MM.1S (cell line): ENCODE measurements around the gene SCN1A.

Experiments used
- DNase-seq: peaks from one replicate; pipeline ENCODE4 v3.0.0-alpha.2; 2015
- H2AFZ ChIP-seq: fragments of 300-600 bp; sonication (generic); 2 replicates; pipeline ENCODE4 v1.6.0; 2016; ENCODE audit warnings: antibody characterized with exemption, low read length
- H3F3A ChIP-seq: fragments of 300-600 bp; sonication (generic); 2 replicates; pipeline ENCODE4 v1.6.1; 2016; ENCODE audit warnings: mild to moderate bottlenecking, antibody characterized with exemption, low read length, moderate library complexity, mixed read lengths; ENCODE audit not compliant: insufficient read depth
- H3K27ac ChIP-seq: fragments of 300-600 bp; sonication (generic); 2 replicates; pipeline ENCODE4 v1.5.1; 2016; ENCODE audit warnings: mild to moderate bottlenecking, low read length
- H3K27me3 ChIP-seq: fragments of 300-600 bp; sonication (generic); replicated peaks from 2 replicates; pipeline ENCODE4 v1.6.0; 2016; ENCODE audit warnings: low read length; ENCODE audit not compliant: insufficient read depth
- H3K36me3 ChIP-seq: fragments of 300-600 bp; sonication (generic); replicated peaks from 2 replicates; pipeline ENCODE4 v1.6.1; 2016; ENCODE audit warnings: mild to moderate bottlenecking, low read length, mixed read lengths; ENCODE audit not compliant: insufficient read depth
- H3K4me1 ChIP-seq: fragments of 300-600 bp; sonication (generic); 2 replicates; pipeline ENCODE4 v1.6.1; 2016; ENCODE audit warnings: low read length, mixed read lengths
- H3K4me2 ChIP-seq: fragments of 300-600 bp; sonication (generic); 2 replicates; pipeline ENCODE4 v1.6.0; 2016; ENCODE audit warnings: low read depth, low read length
- H3K4me3 ChIP-seq: fragments of 300-600 bp; sonication (generic); 2 replicates; pipeline ENCODE4 v1.5.1; 2016; ENCODE audit warnings: low read length, mixed read lengths
- H3K79me2 ChIP-seq: fragments of 300-600 bp; sonication (generic); 2 replicates; pipeline ENCODE4 v1.6.1; 2016; ENCODE audit warnings: mixed run types, low read length, mixed read lengths
- H3K9ac ChIP-seq: fragments of 300-600 bp; sonication (generic); 2 replicates; pipeline ENCODE4 v1.6.1; 2016; ENCODE audit warnings: low read length, mixed read lengths
- H3K9me2 ChIP-seq: fragments of 300-600 bp; sonication (generic); replicated peaks from 2 replicates; pipeline ENCODE4 v1.6.1; 2016; ENCODE audit warnings: mild to moderate bottlenecking, low read length, mixed read lengths; ENCODE audit not compliant: insufficient read depth
- H3K9me3 ChIP-seq: fragments of 300-600 bp; sonication (generic); replicated peaks from 2 replicates; pipeline ENCODE4 v1.6.1; 2016; ENCODE audit warnings: mild to moderate bottlenecking, low read length, mixed read lengths; ENCODE audit not compliant: insufficient read depth
- H4K20me1 ChIP-seq: fragments of 300-600 bp; sonication (generic); 2 replicates; pipeline ENCODE4 v1.6.1; 2016; ENCODE audit warnings: mild to moderate bottlenecking, low read length, moderate library complexity, mixed read lengths; ENCODE audit not compliant: insufficient read depth
- CTCF ChIP-seq: fragments of 300-600 bp; sonication (generic); IDR thresholded peaks from 2 replicates; pipeline ENCODE4 v1.5.1; 2016; ENCODE audit warnings: antibody characterized with exemption, low read length, mixed read lengths
- EZH2 ChIP-seq: fragments of 300-600 bp; sonication (generic); optimal IDR thresholded peaks from 2 replicates; pipeline ENCODE3; 2017; ENCODE audit warnings: low read depth, mild to moderate bottlenecking, antibody characterized with exemption, low read length, mixed read lengths
- EZH2phosphoT487 ChIP-seq: fragments of 300-600 bp; sonication (generic); IDR thresholded peaks from 2 replicates; pipeline ENCODE4 v1.6.1; 2018; ENCODE audit warnings: antibody characterized with exemption, low read length

The SCN1A gene

DNA sequence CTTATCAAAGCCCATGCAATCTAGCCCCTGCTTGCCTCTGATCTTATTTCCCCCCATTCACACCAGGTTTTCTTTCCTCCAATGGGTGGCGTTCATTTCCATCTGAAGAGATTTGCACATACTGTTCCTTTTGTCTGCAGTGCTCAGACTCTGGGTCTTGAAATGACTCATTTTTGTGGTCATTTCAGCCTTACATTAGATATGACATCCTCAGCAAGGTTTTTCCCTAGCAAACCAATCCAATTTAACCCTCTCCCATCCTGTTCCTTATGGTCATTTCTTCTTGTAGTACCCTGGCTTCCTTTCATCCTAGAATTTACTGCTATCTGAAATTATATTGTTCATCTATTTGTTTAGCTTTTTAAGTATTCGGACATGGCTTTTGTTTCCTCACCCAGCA lies 42.5 kb upstream of the SCN1A start:
- TF ChIP-seq CTCF (no peak), EZH2 (no peak), EZH2phosphoT487 (no peak)
- Histone ChIP-seq H3K27me3 (no peaks in the 10 kb centered on the region), H3K27ac (no peak overlapping the region), H3K79me2 (no peaks in the 10 kb centered on the region), H3K9me3 (no peaks in the 10 kb centered on the region), H3F3A (no peaks in the 10 kb centered on the region), H3K9me2 (no peaks in the 10 kb centered on the region), H3K36me3 (no peaks in the 10 kb centered on the region), H3K4me1 (no peaks in the 10 kb centered on the region), H3K9ac (no peak overlapping the region), H4K20me1 (no peaks in the 10 kb centered on the region), H3K4me3 (no peak overlapping the region), H2AFZ (no peak overlapping the region), H3K4me2 (no peak overlapping the region)
- DNase-seq, result no peak

DNA sequence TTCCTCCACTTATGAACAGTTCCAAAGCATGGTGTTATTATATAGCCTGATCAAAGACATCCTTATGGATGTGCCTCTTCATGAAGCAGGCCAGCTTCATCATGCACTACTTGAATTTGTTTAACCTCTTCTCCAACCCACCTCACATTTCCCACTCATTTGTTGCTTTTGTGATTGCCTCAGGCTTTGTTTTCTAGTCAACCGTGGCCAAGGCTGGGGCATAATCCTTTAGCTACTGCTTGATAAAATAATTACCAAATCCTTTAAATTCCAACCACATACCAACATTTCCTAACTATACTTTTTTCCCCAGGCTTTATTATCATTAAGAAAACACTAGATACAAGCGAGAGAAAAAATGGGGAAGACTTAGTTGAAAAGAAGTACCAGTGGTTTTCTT lies 39.6 kb upstream of the SCN1A start:
- Histone ChIP-seq H3K4me2 (no peak overlapping the region), H3K9me3 (no peaks in the 10 kb centered on the region), H2AFZ (no peak overlapping the region), H3K9me2 (no peaks in the 10 kb centered on the region), H3K79me2 (no peaks in the 10 kb centered on the region), H3K36me3 (no peaks in the 10 kb centered on the region), H3K4me3 (no peak overlapping the region), H3K27me3 (no peaks in the 10 kb centered on the region), H3K4me1 (no peaks in the 10 kb centered on the region), H4K20me1 (no peaks in the 10 kb centered on the region), H3K9ac (no peak overlapping the region), H3F3A (no peaks in the 10 kb centered on the region), H3K27ac (no peak overlapping the region)
- no peak for DNase-seq
- TF ChIP-seq EZH2phosphoT487 (no peak), EZH2 (no peak), CTCF (no peak)

DNA sequence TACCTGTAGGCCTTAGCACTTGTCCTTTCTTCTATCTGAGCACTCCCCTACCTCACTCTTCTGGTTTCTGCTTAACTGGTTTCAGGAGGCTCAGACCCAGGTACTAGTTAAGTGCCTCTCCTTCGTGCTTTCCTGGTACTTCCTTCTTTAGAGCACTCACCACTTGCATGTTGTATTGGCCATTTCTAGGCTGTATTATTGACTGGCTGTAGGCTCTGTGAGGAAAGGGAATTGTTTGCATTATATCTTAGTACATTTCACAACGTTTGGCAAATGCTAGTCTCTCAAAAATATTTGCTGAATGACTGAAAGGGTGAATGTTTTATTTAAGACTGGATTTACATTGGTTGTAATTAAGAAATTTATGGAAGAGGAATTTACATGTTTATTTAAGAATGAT lies 36.0 kb upstream of the SCN1A start:
- H3K27ac ChIP-seq, result no peak overlapping the region
- H3K79me2 ChIP-seq, result no peaks in the 10 kb centered on the region
- TF ChIP-seq EZH2phosphoT487 (no peak), EZH2 (no peak), CTCF (no peak)
- H3K4me1 ChIP-seq, result no peaks in the 10 kb centered on the region
- no peaks in the 10 kb centered on the region for H3F3A ChIP-seq
- no peaks in the 10 kb centered on the region for H3K9me2 ChIP-seq
- no peaks in the 10 kb centered on the region for H3K9me3 ChIP-seq
- H4K20me1 ChIP-seq, result no peaks in the 10 kb centered on the region
- H3K4me2 ChIP-seq, result no peak overlapping the region
- no peak overlapping the region for H3K4me3 ChIP-seq
- no peaks in the 10 kb centered on the region for H3K27me3 ChIP-seq
- H3K9ac ChIP-seq, result no peak overlapping the region
- no peak overlapping the region for H2AFZ ChIP-seq
- DNase-seq, result no peak
- no peaks in the 10 kb centered on the region for H3K36me3 ChIP-seq
